ENCODE results near the gene ATP1B3.
A peak's percentile ranks its signal among the peaks of the same experiment; 100 is the strongest.
"Not testable (repeated sequence)": the region's sequence is repeated elsewhere in the genome, so short reads cannot be mapped to it uniquely, and the experiment has no call there.

Gene ATP1B3

DNA sequence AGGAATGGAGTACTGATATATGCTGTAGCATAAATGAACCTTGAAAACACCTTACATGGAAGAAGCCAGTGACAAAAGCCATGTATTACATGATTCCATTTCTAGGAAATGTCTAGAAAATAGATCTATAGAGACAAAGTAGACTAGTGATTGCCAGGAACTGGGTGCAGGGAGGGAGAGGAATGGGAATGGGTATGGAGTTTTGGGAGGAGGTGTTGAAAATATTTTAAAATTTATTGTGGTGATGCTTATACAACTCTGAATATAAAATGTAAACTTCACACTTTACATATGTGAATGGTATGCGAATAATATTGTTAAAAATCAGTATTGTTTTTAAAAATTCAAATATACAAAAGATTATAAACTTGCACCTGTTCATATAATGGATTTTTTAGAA lies 22.5 kb downstream of the ATP1B3 start:
- no peak for DNase-seq (ENCODE audit: low read depth in 2 of 2)
- no peak overlapping the region for H3K4me3 ChIP-seq (replicated peaks in 1 of 2; ENCODE audit: low read depth in 2 of 2, low read length in 2 of 2)
- TF ChIP-seq, protein P1, sequence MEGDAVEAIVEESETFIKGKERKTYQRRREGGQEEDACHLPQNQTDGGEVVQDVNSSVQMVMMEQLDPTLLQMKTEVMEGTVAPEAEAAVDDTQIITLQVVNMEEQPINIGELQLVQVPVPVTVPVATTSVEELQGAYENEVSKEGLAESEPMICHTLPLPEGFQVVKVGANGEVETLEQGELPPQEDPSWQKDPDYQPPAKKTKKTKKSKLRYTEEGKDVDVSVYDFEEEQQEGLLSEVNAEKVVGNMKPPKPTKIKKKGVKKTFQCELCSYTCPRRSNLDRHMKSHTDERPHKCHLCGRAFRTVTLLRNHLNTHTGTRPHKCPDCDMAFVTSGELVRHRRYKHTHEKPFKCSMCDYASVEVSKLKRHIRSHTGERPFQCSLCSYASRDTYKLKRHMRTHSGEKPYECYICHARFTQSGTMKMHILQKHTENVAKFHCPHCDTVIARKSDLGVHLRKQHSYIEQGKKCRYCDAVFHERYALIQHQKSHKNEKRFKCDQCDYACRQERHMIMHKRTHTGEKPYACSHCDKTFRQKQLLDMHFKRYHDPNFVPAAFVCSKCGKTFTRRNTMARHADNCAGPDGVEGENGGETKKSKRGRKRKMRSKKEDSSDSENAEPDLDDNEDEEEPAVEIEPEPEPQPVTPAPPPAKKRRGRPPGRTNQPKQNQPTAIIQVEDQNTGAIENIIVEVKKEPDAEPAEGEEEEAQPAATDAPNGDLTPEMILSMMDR (IDR thresholded peaks at IDR 0.05; ENCODE audit: low read depth, low read length), result no peak

DNA sequence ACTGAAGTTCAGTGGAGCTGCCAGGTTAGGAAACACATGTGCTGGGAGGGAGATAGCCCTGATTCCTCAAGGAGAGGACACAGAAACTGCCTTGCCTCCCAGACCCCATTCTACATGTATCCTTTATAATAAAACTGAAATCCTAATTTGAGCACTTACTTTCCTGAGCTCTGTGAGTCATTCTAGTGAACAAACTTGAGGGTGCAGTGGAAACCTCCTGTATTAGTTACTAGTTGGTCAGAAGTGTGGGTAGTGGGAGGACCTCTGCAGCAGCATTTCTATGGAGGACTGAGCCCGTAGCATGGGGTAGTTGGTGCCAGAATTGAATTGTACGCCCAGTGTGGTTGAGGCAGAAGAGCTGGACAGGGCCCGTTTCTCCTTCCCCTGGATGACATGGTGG lies 23.9 kb downstream of the ATP1B3 start:
- H3K4me3 ChIP-seq (replicated peaks in 1 of 2; ENCODE audit: low read depth in 2 of 2, low read length in 2 of 2), result no peak overlapping the region
- TF ChIP-seq, protein P1 (IDR thresholded peaks at IDR 0.05; ENCODE audit: low read depth, low read length), result no peak
- DNase-seq (ENCODE audit: low read depth in 2 of 2), result no peak

DNA sequence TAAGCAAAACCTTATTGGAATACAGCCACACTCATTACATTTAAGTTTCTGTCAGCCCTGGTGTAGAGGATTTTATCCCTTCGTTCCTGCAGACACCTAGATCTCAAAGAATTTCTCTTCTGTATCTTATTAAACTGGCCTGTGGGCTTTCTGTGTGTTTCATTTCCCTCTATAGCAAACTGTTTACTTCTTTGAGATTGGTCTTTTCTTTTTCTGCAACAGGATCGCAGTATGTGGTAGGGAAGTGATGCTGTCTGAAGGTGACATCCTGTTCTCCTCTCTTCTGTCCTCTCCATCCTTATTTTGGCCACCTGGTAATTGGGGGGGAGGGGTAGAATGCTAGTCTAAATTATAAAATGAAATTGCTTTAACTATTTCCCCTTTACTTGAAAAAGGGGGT lies 25.5 kb downstream of the ATP1B3 start:
- TF ChIP-seq, protein P1 (IDR thresholded peaks at IDR 0.05; ENCODE audit: low read depth, low read length), result no peak
- DNase-seq (ENCODE audit: low read depth in 2 of 2), result no peak
- no peak overlapping the region for H3K4me3 ChIP-seq (replicated peaks in 1 of 2; ENCODE audit: low read depth in 2 of 2, low read length in 2 of 2)

DNA sequence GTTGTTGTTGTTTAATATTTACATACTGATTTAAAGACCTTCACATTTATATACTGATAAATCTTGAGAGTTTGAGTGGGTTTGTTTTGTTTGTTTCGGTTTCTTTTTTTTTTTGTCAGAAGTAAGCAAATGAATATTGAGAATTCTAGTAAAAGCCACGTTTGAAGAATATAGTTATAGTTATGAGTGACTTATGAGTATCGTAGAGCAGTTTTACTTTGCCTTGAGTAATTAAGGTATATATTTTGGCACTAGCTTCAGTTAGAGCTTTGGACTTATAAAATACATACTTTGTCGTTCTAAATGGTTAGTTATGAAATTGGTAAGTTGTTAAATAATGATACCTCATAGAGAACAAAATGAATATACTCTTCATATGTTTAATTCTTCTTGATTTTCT lies 27.8 kb downstream of the ATP1B3 start:
- no peak for DNase-seq (ENCODE audit: low read depth in 2 of 2)
- H3K4me3 ChIP-seq (replicated peaks in 1 of 2; ENCODE audit: low read depth in 2 of 2, low read length in 2 of 2), result no peak overlapping the region

DNA sequence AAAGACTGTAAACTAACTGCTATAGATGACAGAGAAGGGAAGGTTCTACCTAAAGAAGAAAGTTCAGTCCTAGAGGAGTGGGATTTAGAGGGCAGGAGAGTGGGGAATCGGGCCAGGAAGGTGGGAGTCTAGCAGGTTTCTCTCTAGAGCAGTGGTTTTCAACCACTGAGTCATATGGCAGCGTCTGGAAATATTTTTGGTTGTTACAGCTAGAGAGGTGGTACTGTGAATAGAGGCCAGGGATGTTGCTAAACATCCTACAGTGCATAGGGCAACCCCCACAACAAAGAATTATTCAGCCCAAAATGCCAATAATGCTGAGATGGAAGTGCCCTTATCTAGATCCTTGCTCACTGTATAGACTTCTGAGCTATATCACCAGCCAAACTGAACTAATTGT lies 28.7 kb downstream of the ATP1B3 start:
- no peak overlapping the region for H3K4me3 ChIP-seq (replicated peaks in 1 of 2; ENCODE audit: low read depth in 2 of 2, low read length in 2 of 2)
- DNase-seq (ENCODE audit: low read depth in 2 of 2), result peak; percentile 22 to 48
- TF ChIP-seq, protein P1 (IDR thresholded peaks at IDR 0.05; ENCODE audit: low read depth, low read length), result no peak

More for the DNA sequence above, 27.8 kb downstream of the ATP1B3 start:
- TF ChIP-seq, protein P1 (IDR thresholded peaks at IDR 0.05; ENCODE audit: low read depth, low read length), result no peak

DNA sequence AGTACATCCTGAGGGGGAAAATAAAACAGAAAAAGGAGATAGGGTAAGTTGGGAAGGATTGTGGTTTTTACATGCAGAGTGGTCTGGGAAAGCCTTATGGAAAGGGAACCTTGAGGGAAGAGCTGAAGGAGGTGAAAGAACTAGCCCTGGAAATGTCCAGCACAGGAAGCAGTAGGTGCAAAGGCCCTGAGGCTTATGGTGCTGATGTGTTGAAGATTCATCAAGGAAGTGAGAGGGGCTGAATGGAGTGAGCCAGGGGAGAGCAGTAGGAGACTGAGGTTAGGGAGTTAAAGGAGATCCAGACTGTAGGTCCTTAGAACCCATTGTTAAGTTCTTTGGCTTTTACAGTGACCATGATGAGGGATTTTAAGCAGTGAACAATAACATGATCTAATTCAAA lies 33.0 kb downstream of the ATP1B3 start:
- H3K4me3 ChIP-seq (replicated peaks in 1 of 2; ENCODE audit: low read depth in 2 of 2, low read length in 2 of 2), result no peak overlapping the region
- DNase-seq (ENCODE audit: low read depth in 2 of 2), result no peak
- TF ChIP-seq, protein P1 (IDR thresholded peaks at IDR 0.05; ENCODE audit: low read depth, low read length), result no peak

DNA sequence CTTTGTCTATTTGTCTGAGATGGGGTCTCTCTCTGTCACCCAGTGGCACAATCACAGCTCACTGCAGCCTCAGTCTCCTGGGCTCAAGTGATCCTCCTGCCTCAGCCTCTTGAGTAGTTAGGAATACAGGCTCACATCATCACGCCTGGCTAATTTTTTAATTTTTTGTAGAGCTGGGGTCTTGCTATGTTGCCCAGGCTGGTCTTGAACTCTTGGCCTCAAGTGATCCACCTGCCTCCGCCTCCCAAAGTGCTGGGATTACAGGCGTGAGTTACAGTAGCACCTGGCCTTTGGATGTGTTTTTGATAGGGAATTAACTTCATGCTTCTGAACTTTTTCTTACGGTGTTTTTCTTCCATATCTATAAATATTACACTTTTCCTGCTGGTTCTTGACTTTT lies 33.5 kb downstream of the ATP1B3 start:
- not testable (repeated sequence) for H3K4me3 ChIP-seq (replicated peaks in 1 of 2; ENCODE audit: low read depth in 2 of 2, low read length in 2 of 2); DNase-seq (ENCODE audit: low read depth in 2 of 2)
